ENCODE measurements around the gene FBN1. TPM values are rescaled to one million over a fixed set of nuclear protein-coding genes. Genes with fewer than 3 reads are reported as not detected.

Gene FBN1
- total RNA-seq, 4 donors from 2014 or later: 13.0 to 28.0 (median 20.9) TPM

DNA sequence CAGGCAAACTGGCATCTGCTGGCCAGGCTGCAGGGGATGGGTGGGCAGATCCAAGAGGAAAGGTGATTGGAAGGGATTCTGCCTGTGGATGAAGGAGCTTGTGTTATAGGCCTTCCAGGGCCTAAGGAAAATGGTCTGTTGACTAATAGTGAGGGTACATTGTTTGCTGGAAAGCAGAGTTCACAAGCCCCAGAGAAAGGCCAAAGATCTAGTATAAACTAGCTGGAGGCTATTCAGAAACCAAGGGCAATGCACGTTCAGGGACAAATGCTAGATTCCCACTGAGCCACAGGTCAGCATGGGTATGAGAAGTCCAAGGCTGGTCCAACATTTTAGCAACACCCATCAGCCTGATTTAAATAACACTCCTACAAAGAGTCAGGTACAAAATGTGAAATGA lies 74.7 kb downstream of the FBN1 start:
- H3K9me3 ChIP-seq: no peaks in the 10 kb centered on the region
- H3K27ac ChIP-seq: no peak overlapping the region
- no peak for TF ChIP-seq POLR2A (IDR thresholded peaks at IDR 0.05)
- DNase-seq: no peak
- no peak overlapping the region for H3K4me3 ChIP-seq
- in situ Hi-C loops (cut with MboI; ENCODE audit: low sequenced_read_pairs in 4 of 4) (no loop called here), intact Hi-C loops (cut with DNase I; ENCODE audit: low total_unique reads) (no loop called here)
- no peaks in the 10 kb centered on the region for H3K36me3 ChIP-seq
- H3K27me3 ChIP-seq: no peaks in the 10 kb centered on the region
- H3K4me1 ChIP-seq: peaks cover 0 to 10% of the 10 kb centered on the region in 2 donors
- ATAC-seq: no peak

DNA sequence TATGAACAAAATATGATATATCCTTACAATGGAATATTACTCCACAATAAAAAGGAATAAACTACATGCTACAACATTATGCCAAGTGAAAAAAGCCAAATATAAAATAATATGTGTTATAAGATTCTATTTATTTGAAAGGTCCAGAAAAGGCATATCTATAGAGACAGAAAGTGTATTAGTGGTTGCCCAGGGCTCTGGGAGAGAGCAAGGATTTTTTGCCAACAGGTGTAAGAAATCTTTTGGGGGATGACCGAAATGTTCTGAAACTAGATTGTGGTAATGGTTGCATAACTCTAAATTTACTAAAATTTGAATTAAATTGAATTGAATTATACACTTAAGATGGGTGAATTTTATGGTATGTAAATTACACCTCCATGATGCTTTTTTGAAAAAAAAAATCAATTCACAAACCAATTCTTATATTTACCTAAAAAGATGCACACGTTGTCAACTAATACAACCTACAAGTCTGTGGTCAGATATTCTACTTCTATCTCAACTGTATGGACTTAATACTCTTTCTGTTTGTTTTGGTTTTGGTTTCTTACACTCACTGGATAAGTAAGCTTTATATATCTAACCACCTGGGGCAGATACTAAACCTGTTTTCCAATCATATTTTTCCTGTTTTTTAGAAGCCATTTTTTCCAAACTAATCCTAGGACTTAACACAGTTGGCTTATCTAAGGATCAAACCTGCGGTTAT lies 75.8 kb downstream of the FBN1 start:
- H3K4me1 ChIP-seq: peaks cover 0 to 12% of the 10 kb centered on the region in 2 donors
- TF ChIP-seq, protein P1, sequence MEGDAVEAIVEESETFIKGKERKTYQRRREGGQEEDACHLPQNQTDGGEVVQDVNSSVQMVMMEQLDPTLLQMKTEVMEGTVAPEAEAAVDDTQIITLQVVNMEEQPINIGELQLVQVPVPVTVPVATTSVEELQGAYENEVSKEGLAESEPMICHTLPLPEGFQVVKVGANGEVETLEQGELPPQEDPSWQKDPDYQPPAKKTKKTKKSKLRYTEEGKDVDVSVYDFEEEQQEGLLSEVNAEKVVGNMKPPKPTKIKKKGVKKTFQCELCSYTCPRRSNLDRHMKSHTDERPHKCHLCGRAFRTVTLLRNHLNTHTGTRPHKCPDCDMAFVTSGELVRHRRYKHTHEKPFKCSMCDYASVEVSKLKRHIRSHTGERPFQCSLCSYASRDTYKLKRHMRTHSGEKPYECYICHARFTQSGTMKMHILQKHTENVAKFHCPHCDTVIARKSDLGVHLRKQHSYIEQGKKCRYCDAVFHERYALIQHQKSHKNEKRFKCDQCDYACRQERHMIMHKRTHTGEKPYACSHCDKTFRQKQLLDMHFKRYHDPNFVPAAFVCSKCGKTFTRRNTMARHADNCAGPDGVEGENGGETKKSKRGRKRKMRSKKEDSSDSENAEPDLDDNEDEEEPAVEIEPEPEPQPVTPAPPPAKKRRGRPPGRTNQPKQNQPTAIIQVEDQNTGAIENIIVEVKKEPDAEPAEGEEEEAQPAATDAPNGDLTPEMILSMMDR (IDR thresholded peaks at IDR 0.05 in 4 of 5, conservative IDR thresholded peaks at IDR 0.05 in 1 of 5): no peak
- no peak for TF ChIP-seq POLR2A (IDR thresholded peaks at IDR 0.05)
- ATAC-seq (no peak), DNase-seq (no peak)
- no peak overlapping the region for H3K27ac ChIP-seq
- intact Hi-C loops (cut with DNase I; ENCODE audit: low total_unique reads): no loop called here
- H3K9me3 ChIP-seq: no peaks in the 10 kb centered on the region
- no peaks in the 10 kb centered on the region for H3K27me3 ChIP-seq
- in situ Hi-C loops (cut with MboI; ENCODE audit: low sequenced_read_pairs in 4 of 4): no loop called here
- no peak overlapping the region for H3K4me3 ChIP-seq
- H3K36me3 ChIP-seq: no peaks in the 10 kb centered on the region

DNA sequence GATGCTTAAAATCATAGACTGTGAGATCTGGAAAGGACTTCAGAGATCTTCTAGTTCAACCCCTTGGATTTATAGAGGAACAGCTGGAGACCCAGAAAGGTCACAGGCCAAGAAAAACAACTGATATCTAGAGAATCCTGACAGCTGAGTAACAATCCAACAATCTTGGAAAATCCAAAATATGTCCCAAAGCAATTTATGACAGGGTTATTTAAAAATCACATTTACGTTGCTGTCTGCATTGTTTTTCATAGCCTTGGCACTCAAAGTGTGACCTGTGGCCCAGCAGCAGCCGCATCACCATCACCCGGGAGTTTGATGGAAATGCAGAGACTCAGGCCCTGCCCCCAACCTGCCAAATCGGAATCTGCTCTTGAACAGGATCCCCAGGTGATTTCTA lies 78.8 kb downstream of the FBN1 start:
- in situ Hi-C loops (cut with MboI; ENCODE audit: low sequenced_read_pairs in 4 of 4) (no loop called here), intact Hi-C loops (cut with DNase I; ENCODE audit: low total_unique reads) (no loop called here)
- TF ChIP-seq POLR2A (IDR thresholded peaks at IDR 0.05): no peak
- TF ChIP-seq, protein P1 (IDR thresholded peaks at IDR 0.05 in 4 of 5, conservative IDR thresholded peaks at IDR 0.05 in 1 of 5): no peak
- ATAC-seq (no peak), DNase-seq (no peak)
- Histone ChIP-seq H3K4me1 (peaks cover 0 to 12% of the 10 kb centered on the region in 2 donors), H3K9me3 (no peaks in the 10 kb centered on the region), H3K36me3 (no peaks in the 10 kb centered on the region), H3K27ac (peak overlapping the region in 2 of 4 donors; percentile 8 to 32), H3K27me3 (no peaks in the 10 kb centered on the region), H3K4me3 (no peak overlapping the region)

DNA sequence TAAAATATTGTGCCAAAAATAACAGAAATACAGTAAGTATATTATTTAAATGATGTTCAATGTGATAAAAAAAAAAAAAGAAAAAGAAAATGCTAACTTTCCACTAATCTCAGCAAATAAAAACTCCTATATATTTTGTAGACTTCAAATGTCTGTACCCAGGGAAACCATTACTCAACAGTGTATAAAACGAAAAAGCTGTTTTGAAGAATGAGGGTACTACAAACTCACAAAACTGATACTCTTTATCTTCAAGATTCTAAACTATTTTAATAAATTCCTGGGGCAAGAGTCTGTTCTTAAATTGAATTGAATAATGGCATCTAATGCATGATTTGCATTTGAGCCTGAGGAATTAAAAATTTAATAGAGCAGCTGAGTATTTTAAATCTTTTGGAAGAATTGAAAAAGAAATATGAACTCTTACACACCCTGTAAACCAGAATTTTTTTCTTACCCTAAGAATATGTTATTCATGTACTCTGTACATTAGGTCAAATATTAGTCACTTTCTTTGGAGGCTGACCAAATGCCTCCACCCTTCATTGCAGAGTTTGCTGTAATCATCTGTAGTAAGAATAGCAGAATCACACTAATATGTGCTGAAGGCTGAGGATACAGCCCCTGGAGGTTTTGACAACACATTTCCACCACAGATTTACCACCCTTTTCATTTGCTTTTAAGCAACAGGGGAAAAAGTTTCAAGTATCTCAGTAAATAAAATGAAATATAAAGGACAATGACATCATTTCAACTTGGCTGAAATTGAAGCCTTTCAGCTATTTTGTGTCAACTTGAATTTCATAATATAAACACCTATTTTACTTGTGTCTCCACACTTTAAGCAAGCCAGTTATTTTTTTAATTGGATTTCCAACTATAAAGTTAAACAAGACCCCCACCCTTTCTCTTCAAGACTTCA lies 79.7 kb downstream of the FBN1 start:
- no peak for ATAC-seq
- Histone ChIP-seq H3K4me1 (peaks cover 0 to 12% of the 10 kb centered on the region in 2 donors), H3K4me3 (no peak overlapping the region), H3K27ac (peak overlapping the region in 2 of 4 donors; percentile 8 to 32), H3K36me3 (no peaks in the 10 kb centered on the region), H3K9me3 (no peaks in the 10 kb centered on the region), H3K27me3 (no peaks in the 10 kb centered on the region)
- intact Hi-C loops (cut with DNase I; ENCODE audit: low total_unique reads) (no loop called here), in situ Hi-C loops (cut with MboI; ENCODE audit: low sequenced_read_pairs in 4 of 4) (no loop called here)
- TF ChIP-seq, protein P1 (IDR thresholded peaks at IDR 0.05 in 4 of 5, conservative IDR thresholded peaks at IDR 0.05 in 1 of 5): no peak
- no peak for TF ChIP-seq POLR2A (IDR thresholded peaks at IDR 0.05)
- no peak for DNase-seq

DNA sequence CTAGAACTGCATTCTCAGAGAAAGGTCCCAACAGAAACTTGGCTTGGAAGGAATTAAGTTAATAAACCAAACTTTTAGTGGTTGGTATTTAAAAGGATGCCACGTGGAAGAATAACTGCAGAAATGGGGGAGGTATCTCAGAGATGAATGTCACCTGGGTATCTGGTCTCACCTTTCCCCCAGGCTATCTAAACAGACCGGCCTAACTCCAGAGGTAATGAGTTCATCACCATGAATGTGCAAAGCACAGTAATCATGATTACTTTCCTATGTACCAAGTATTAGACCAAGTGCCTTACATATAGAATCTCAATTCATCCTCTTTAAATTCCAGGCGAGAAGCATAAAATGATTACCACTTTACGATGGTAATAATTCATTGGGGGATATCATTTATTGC lies 80.8 kb downstream of the FBN1 start:
- TF ChIP-seq, protein P1 (IDR thresholded peaks at IDR 0.05 in 4 of 5, conservative IDR thresholded peaks at IDR 0.05 in 1 of 5): no peak
- peaks cover 0 to 12% of the 10 kb centered on the region in 2 donors for H3K4me1 ChIP-seq
- ATAC-seq: no peak
- H3K27me3 ChIP-seq: no peaks in the 10 kb centered on the region
- intact Hi-C loops (cut with DNase I; ENCODE audit: low total_unique reads) (no loop called here), in situ Hi-C loops (cut with MboI; ENCODE audit: low sequenced_read_pairs in 4 of 4) (no loop called here)
- DNase-seq: no peak
- no peak overlapping the region for H3K27ac ChIP-seq
- H3K9me3 ChIP-seq: no peaks in the 10 kb centered on the region
- H3K4me3 ChIP-seq: no peak overlapping the region
- no peaks in the 10 kb centered on the region for H3K36me3 ChIP-seq

Measured in gastrocnemius medialis (tissue), 4 donors.